Esophagus (tissue), 2 donors: Measurements from ENCODE around the gene NEK11. TPM values are rescaled to one million over a fixed set of nuclear protein-coding genes. Genes with fewer than 3 reads are reported as not detected.
A peak's percentile ranks its signal among the peaks of the same experiment; 100 is the strongest.
"Not testable (repeated sequence)": the region's sequence is repeated elsewhere in the genome, so short reads cannot be mapped to it uniquely, and the experiment has no call there.

Experiments used
- H3K27ac ChIP-seq, 2 donors: one replicate each; pipeline ENCODE4 v1.5.1; 2013; ENCODE audit warnings: low read depth in 2 of 2, mild to moderate bottlenecking in 2 of 2, inconsistent platforms in 1 of 2, low read length in 1 of 2, moderate library complexity in 1 of 2
- H3K27me3 ChIP-seq, 2 donors: one replicate each; pipeline ENCODE4 v1.6.1; 2013; ENCODE audit warnings: low read length in 2 of 2, control low read depth in 1 of 2, mild to moderate bottlenecking in 1 of 2; ENCODE audit not compliant: insufficient read depth in 2 of 2, control insufficient read depth in 1 of 2
- H3K36me3 ChIP-seq, 2 donors: one replicate each; pipeline ENCODE4 v1.6.1; 2013; ENCODE audit warnings: low read length in 1 of 2; ENCODE audit not compliant: control insufficient read depth in 2 of 2, insufficient read depth in 2 of 2
- H3K4me1 ChIP-seq, 2 donors: one replicate each; pipeline ENCODE4 v1.6.1; 2013; ENCODE audit warnings: low read length in 1 of 2; ENCODE audit not compliant: control insufficient read depth in 2 of 2, insufficient read depth in 2 of 2
- H3K4me3 ChIP-seq, 2 donors: one replicate each; pipeline ENCODE4 v1.5.1; 2013; ENCODE audit warnings: low read length in 2 of 2, mild to moderate bottlenecking in 2 of 2, low read depth in 1 of 2, moderate library complexity in 1 of 2
- H3K9me3 ChIP-seq, 2 donors: one replicate each; pipeline ENCODE4 v1.6.1; 2013; ENCODE audit warnings: mild to moderate bottlenecking in 2 of 2, low read depth in 1 of 2, low read length in 1 of 2, moderate library complexity in 1 of 2; ENCODE audit not compliant: control insufficient read depth in 2 of 2, insufficient read depth in 1 of 2
- WGBS, 2 donors: extraction: QIAGEN DNeasy Blood & Tissue Kit; methylation state at CpG; one replicate each; pipeline ENCODE4 v1.1.7; 2013; 5-methylcytosine and 5-hydroxymethylcytosine counted together
- polyA plus RNA-seq, 2 donors: library from polyadenylated mRNA; stranded (reverse); fragments of 200-250 nt; gene quantifications; one replicate each; pipeline ENCODE4 v1.2.3, GENCODE V29; 2013
- donor health status: healthy with polysubstance abuse.
- donor health status: Bipolar disorder and iron deficiency.

NEK11 gene
- polyA plus RNA-seq, 2 donors = 1.2 to 1.5 TPM

GRCh38 chr3:131350506-131350905 is 323.8 kb downstream of the NEK11 start:
- H3K9me3 ChIP-seq = no peaks in the 10 kb centered on the region
- peaks cover 2% of the 10 kb centered on the region in 2 donors for H3K4me1 ChIP-seq
- no peaks in the 10 kb centered on the region for H3K27me3 ChIP-seq
- no peak overlapping the region for H3K27ac ChIP-seq
- no peaks in the 10 kb centered on the region for H3K36me3 ChIP-seq
- WGBS, 2 donors = 87 to 96% methylated on average over 1 of the region's 1 CpG
- no peak overlapping the region for H3K4me3 ChIP-seq

GRCh38 chr3:131353016-131353877 is 326.6 kb downstream of the NEK11 start:
- Histone ChIP-seq H3K36me3 (no peaks in the 10 kb centered on the region), H3K9me3 (no peaks in the 10 kb centered on the region), H3K27ac (no peak overlapping the region), H3K4me3 (no peak overlapping the region), H3K27me3 (no peaks in the 10 kb centered on the region), H3K4me1 (peaks cover 2% of the 10 kb centered on the region in 2 donors)
- WGBS, 2 donors = 68 to 69% methylated on average over 2 of the region's 2 CpGs

- no peaks in the 10 kb centered on the region for H3K9me3 ChIP-seq
- peaks cover 2% of the 10 kb centered on the region in 2 donors for H3K4me1 ChIP-seq
- no peaks in the 10 kb centered on the region for H3K36me3 ChIP-seq
- WGBS, 2 donors = 60 to 73% methylated on average over 2 of the region's 2 CpGs
- H3K27ac ChIP-seq = no peak overlapping the region
- no peaks in the 10 kb centered on the region for H3K27me3 ChIP-seq
- H3K4me3 ChIP-seq = no peak overlapping the region
Measured at GRCh38 chr3:131353986-131354385, 327.3 kb downstream of the NEK11 start.

GRCh38 chr3:131356006-131356595 is 329.4 kb downstream of the NEK11 start:
- H3K4me1 ChIP-seq = no peaks in the 10 kb centered on the region
- no peaks in the 10 kb centered on the region for H3K27me3 ChIP-seq
- WGBS, 2 donors = 91 to 93% methylated on average over 5 of the region's 5 CpGs
- no peak overlapping the region for H3K4me3 ChIP-seq
- H3K9me3 ChIP-seq = no peaks in the 10 kb centered on the region
- no peak overlapping the region for H3K27ac ChIP-seq
- no peaks in the 10 kb centered on the region for H3K36me3 ChIP-seq

- Histone ChIP-seq H3K27ac (no peak overlapping the region), H3K9me3 (no peaks in the 10 kb centered on the region), H3K4me3 (no peak overlapping the region), H3K36me3 (no peaks in the 10 kb centered on the region), H3K27me3 (no peaks in the 10 kb centered on the region), H3K4me1 (peaks cover 0 to 7% of the 10 kb centered on the region in 2 donors)
- 94 to 98% methylated on average over 1 of the region's 1 CpG for WGBS, 2 donors
Measured at GRCh38 chr3:131357275-131357674, 330.6 kb downstream of the NEK11 start.

GRCh38 chr3:131360191-131360755 is 333.6 kb downstream of the NEK11 start:
- Histone ChIP-seq H3K4me3 (no peak overlapping the region), H3K36me3 (no peaks in the 10 kb centered on the region), H3K27ac (no peak overlapping the region), H3K9me3 (no peaks in the 10 kb centered on the region), H3K4me1 (peaks cover 0 to 8% of the 10 kb centered on the region in 2 donors), H3K27me3 (no peaks in the 10 kb centered on the region)
- 85 to 90% methylated on average over 4 of the region's 4 CpGs for WGBS, 2 donors

- H3K36me3 ChIP-seq, H3K9me3 ChIP-seq, H3K27me3 ChIP-seq, H3K4me1 ChIP-seq, H3K4me3 ChIP-seq, H3K27ac ChIP-seq: not testable (repeated sequence)
- WGBS, 2 donors = 85 to 87% methylated on average over 7 of the region's 7 CpGs
Measured at GRCh38 chr3:131361066-131361463, 334.4 kb downstream of the NEK11 start.

GRCh38 chr3:131361464-131362421 is 335.1 kb downstream of the NEK11 start:
- no peaks in the 10 kb centered on the region for H3K9me3 ChIP-seq
- peaks cover 0 to 8% of the 10 kb centered on the region in 2 donors for H3K4me1 ChIP-seq
- WGBS, 2 donors = 6 to 9% methylated on average over 59 to 64 of the region's 64 CpGs
- H3K27ac ChIP-seq = peak overlapping the region; percentile 24 to 40
- H3K36me3 ChIP-seq = no peaks in the 10 kb centered on the region
- H3K27me3 ChIP-seq = no peaks in the 10 kb centered on the region
- peak overlapping the region; percentile 48 to 51 for H3K4me3 ChIP-seq

- no peaks in the 10 kb centered on the region for H3K27me3 ChIP-seq
- no peak overlapping the region for H3K27ac ChIP-seq
- no peak overlapping the region for H3K4me3 ChIP-seq
- H3K36me3 ChIP-seq = no peaks in the 10 kb centered on the region
- peaks cover 0 to 8% of the 10 kb centered on the region in 2 donors for H3K4me1 ChIP-seq
- 68 to 86% methylated on average over 3 of the region's 3 CpGs for WGBS, 2 donors
- no peaks in the 10 kb centered on the region for H3K9me3 ChIP-seq
Measured at GRCh38 chr3:131363275-131363674, 336.6 kb downstream of the NEK11 start.
